ENCODE measurements around the gene IFNAR2. TPM values are rescaled to one million over a fixed set of nuclear protein-coding genes. Genes with fewer than 3 reads are reported as not detected.
"Not testable (repeated sequence)": the region's sequence is repeated elsewhere in the genome, so short reads cannot be mapped to it uniquely, and the experiment has no call there.

IFNAR2 gene
- total RNA-seq, 2 donors from 2014 or later: 5.7 to 7.0 TPM

DNA sequence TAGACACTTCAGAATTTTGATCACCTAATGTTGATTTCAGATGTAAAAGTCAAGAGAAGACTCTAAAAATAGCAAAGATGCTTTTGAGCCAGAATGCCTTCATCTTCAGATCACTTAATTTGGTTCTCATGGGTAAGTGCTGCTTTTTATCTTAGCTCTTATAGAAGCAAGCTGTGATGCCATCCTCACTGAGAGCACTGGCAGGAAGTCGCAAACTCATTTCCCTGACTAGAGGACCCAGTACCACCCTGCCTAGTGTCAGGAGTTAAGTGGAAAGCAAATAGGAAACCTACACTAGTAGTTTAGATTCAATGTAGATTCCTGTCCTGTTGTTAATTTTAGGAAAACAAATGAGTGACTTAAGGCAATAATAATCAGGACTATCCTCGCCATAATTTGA, 12.1 kb downstream of the IFNAR2 start:
- DNase-seq (ENCODE audit: low spot score): no peak
- Histone ChIP-seq H3K36me3 (no peaks in the 10 kb centered on the region), H3K27me3 (replicated peaks; ENCODE audit: insufficient read depth) (no peaks in the 10 kb centered on the region), H3K4me3 (no peak overlapping the region), H3K4me1 (replicated peaks) (no peaks in the 10 kb centered on the region), H3K27ac (no peak overlapping the region), H3K9me3 (no peaks in the 10 kb centered on the region)
- WGBS: 90% methylated on average over 2 of the region's 2 CpGs
- intact Hi-C loops (cut with DNase I): no loop called here
- TF ChIP-seq POLR2A (IDR thresholded peaks at IDR 0.05) (no peak), POLR2AphosphoS5 (IDR thresholded peaks at IDR 0.05) (no peak)
- TF ChIP-seq, protein P1, sequence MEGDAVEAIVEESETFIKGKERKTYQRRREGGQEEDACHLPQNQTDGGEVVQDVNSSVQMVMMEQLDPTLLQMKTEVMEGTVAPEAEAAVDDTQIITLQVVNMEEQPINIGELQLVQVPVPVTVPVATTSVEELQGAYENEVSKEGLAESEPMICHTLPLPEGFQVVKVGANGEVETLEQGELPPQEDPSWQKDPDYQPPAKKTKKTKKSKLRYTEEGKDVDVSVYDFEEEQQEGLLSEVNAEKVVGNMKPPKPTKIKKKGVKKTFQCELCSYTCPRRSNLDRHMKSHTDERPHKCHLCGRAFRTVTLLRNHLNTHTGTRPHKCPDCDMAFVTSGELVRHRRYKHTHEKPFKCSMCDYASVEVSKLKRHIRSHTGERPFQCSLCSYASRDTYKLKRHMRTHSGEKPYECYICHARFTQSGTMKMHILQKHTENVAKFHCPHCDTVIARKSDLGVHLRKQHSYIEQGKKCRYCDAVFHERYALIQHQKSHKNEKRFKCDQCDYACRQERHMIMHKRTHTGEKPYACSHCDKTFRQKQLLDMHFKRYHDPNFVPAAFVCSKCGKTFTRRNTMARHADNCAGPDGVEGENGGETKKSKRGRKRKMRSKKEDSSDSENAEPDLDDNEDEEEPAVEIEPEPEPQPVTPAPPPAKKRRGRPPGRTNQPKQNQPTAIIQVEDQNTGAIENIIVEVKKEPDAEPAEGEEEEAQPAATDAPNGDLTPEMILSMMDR (IDR thresholded peaks at IDR 0.05): no peak

DNA sequence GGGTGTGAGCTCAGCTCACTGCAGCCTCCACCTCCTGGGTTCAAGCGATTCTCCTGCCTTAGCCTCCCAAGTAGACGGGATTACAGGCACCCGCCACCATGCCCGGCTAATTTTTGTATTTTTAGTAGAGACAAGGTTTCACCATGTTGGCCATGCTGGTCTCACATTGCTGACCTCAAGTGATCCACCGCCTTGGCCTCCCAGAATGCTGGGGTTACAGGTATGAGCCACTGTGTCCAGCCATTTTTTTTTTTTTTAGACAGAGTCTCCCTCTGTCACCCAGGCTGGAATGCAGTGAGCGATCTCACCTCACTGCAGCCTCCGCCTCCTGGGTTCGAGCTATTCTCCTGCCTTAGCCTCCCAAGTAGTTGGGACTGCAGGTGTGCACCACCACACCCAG, 13.1 kb downstream of the IFNAR2 start:
- H3K27me3 ChIP-seq (replicated peaks; ENCODE audit: insufficient read depth); H3K36me3 ChIP-seq; DNase-seq (ENCODE audit: low spot score); H3K4me1 ChIP-seq (replicated peaks); H3K27ac ChIP-seq; H3K9me3 ChIP-seq; intact Hi-C loops (cut with DNase I); H3K4me3 ChIP-seq: not testable (repeated sequence)
- WGBS: 95% methylated on average over 8 of the region's 8 CpGs

DNA sequence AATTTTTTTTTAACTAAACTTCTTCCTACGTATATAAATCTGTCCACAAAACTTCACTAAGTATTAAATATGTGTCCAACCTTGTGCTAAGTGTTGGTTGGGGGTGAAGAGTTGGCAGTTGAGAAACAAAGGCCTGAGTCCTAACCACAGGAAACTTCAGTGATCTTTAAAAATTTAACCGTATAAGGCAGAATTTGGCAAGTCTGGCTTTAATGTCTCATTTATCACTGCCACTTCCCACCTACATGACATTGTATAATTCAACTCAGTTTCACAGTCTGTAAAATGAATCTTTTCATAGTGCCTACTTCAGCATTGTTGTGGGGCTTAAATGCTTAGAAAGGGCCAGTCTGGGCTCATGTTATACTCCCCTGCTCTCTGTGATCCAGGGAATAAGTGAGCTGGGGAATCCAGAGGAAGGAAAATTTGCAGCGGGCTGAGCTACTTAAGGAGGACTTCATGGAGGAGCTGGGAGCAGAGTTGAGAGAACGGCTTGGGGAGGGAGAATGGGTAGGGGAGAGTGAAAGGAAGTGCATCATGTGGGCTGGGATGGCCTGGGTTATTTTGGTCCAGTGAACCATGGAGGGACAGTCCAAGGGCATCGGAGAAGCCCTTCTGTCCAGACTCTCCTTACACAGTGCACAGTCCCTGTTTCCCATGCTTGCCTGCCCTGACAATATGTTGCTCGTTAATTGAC, 14.5 kb downstream of the IFNAR2 start:
- WGBS: 64% methylated on average over 6 of the region's 6 CpGs
- DNase-seq (ENCODE audit: low spot score): no peak
- no peak overlapping the region for H3K27ac ChIP-seq

DNA sequence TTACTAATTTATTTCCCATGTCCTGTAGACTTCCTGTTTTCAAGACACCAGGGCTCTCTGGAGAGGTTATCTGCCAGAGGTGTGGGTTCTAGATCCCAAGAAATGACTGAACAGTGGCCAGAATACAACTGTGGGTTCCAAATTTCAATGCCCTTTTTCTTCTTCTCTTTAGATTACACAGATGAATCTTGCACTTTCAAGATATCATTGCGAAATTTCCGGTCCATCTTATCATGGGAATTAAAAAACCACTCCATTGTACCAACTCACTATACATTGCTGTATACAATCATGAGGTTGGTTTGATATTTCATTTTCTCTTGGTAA, 15.0 kb downstream of the IFNAR2 start:
- no peaks in the 10 kb centered on the region for H3K27me3 ChIP-seq (replicated peaks; ENCODE audit: insufficient read depth)
- no peaks in the 10 kb centered on the region for H3K4me1 ChIP-seq (replicated peaks)
- DNase-seq (ENCODE audit: low spot score): no peak
- H3K27ac ChIP-seq: no peak overlapping the region
- intact Hi-C loops (cut with DNase I): no loop called here
- H3K4me3 ChIP-seq: no peak overlapping the region
- WGBS: 95% methylated on average over 2 of the region's 2 CpGs
- H3K9me3 ChIP-seq: no peaks in the 10 kb centered on the region
- TF ChIP-seq POLR2A (IDR thresholded peaks at IDR 0.05) (no peak), POLR2AphosphoS5 (IDR thresholded peaks at IDR 0.05) (no peak)
- TF ChIP-seq, protein P1 (IDR thresholded peaks at IDR 0.05): no peak
- no peaks in the 10 kb centered on the region for H3K36me3 ChIP-seq

More for the DNA sequence above, 14.5 kb downstream of the IFNAR2 start:
- H3K36me3 ChIP-seq: no peaks in the 10 kb centered on the region
- intact Hi-C loops (cut with DNase I): no loop called here
- no peaks in the 10 kb centered on the region for H3K4me1 ChIP-seq (replicated peaks)
- H3K4me3 ChIP-seq: no peak overlapping the region
- H3K27me3 ChIP-seq (replicated peaks; ENCODE audit: insufficient read depth): no peaks in the 10 kb centered on the region
- TF ChIP-seq POLR2AphosphoS5 (IDR thresholded peaks at IDR 0.05): no peak
- no peaks in the 10 kb centered on the region for H3K9me3 ChIP-seq

DNA sequence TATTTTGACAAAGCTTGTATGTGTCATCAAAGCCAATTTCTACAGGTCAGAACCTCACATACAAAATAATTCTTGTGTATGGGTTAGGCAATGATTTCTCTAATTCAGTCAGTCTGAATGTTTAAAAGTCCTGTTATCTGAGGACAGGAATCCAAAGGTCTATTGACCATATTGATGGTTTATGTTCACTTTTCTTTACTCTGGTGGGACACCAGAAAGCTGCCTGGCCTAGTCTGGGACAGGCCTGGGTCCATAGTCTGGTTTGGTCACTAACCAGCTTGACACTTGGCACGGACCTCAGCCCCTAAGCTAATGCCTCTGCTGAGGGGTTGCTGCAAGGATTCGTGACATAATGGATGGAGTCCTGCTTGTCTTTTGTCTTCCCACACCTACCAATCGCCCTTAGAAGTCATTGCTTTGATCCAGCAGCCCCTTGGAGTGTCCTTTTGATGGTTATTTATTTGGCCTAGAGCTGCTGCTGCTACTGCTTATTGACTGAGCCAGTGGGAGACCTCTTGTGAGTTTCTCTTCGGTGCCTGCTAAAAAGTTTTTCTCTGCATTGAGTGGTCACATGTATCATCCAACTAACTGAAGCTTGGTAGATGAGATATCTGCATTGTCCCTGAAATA, 15.7 kb downstream of the IFNAR2 start:
- no peak overlapping the region for H3K4me3 ChIP-seq
- no peaks in the 10 kb centered on the region for H3K27me3 ChIP-seq (replicated peaks; ENCODE audit: insufficient read depth)
- intact Hi-C loops (cut with DNase I): no loop called here
- no peak for DNase-seq (ENCODE audit: low spot score)
- H3K9me3 ChIP-seq: no peaks in the 10 kb centered on the region
- H3K4me1 ChIP-seq (replicated peaks): no peaks in the 10 kb centered on the region
- no peak overlapping the region for H3K27ac ChIP-seq
- TF ChIP-seq, protein P1 (IDR thresholded peaks at IDR 0.05): no peak
- TF ChIP-seq POLR2A (IDR thresholded peaks at IDR 0.05): no peak
- TF ChIP-seq POLR2AphosphoS5 (IDR thresholded peaks at IDR 0.05): no peak
- WGBS: 90% methylated on average over 4 of the region's 4 CpGs
- H3K36me3 ChIP-seq: no peaks in the 10 kb centered on the region

DNA sequence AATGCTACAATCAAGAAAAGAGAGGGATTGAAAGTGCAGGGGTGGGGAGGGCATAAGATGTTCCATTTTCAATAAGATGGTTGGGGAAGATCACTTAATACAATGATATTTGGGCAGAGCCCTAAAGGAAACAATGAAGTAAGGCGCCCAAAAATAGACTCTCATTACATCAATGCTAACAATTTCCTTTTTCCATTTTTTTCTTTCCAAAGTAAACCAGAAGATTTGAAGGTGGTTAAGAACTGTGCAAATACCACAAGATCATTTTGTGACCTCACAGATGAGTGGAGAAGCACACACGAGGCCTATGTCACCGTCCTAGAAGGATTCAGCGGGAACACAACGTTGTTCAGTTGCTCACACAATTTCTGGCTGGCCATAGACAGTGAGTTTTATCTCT, 16.8 kb downstream of the IFNAR2 start:
- no peaks in the 10 kb centered on the region for H3K4me1 ChIP-seq (replicated peaks)
- intact Hi-C loops (cut with DNase I): no loop called here
- DNase-seq (ENCODE audit: low spot score): no peak
- H3K9me3 ChIP-seq: no peaks in the 10 kb centered on the region
- no peak overlapping the region for H3K27ac ChIP-seq
- no peaks in the 10 kb centered on the region for H3K36me3 ChIP-seq
- H3K4me3 ChIP-seq: no peak overlapping the region
- TF ChIP-seq POLR2AphosphoS5 (IDR thresholded peaks at IDR 0.05): no peak
- WGBS: 90% methylated on average over 5 of the region's 5 CpGs
- no peaks in the 10 kb centered on the region for H3K27me3 ChIP-seq (replicated peaks; ENCODE audit: insufficient read depth)
